Esophagus squamous epithelium (tissue), 4 donors: ENCODE data around the gene FAM20A.
A peak's percentile ranks its signal among the peaks of the same experiment; 100 is the strongest.

Source experiments
- POLR2A ChIP-seq, 4 donors: fragments of 450-650 bp; IDR thresholded peaks; one replicate each; pipeline ENCODE4 v1.6.1; 2017; ENCODE audit warnings: antibody characterized with exemption in 4 of 4, mild to moderate bottlenecking in 4 of 4, moderate library complexity in 3 of 4
- TF ChIP-seq, protein P1 (sequence below), 6 experiments: fragments of 450-650 bp in 4 of 6; fragments of 200-600 bp in 2 of 6; sonication (generic) in 2 of 6; IDR thresholded peaks; one replicate each; pipeline ENCODE4 v1.5.1; 2016 to 2019; ENCODE audit warnings: antibody characterized with exemption in 6 of 6, mild to moderate bottlenecking in 4 of 6, moderate library complexity in 4 of 6

DNA sequence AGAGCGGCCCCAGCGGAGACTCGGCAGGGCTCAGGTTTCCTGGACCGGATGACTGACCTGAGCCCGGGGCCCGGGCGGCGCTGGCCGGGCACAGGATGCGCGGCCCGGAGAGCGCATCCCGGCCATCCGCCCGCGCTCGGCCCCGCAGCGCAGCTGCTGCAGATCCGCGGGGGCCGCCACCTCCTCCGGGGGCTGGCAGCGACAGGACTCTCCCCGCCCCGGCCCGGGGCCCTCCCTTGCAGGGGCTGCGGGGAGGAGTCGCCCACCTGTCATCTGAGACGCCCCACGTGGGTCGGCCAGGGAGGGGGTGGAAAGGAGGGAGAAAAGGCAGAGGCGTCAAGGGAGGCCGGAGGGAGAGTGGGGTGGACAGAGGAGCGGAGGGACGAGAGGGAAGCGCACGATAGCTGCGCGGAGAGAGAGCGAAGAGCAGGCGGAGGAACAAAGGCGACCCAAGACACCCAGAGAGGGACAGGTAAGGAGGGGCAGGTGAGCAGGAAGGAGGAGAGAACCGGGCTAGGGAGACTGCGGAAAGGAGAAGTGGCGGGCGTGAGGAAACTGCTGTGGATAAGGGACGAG, 89.4 kb downstream of the FAM20A start:
- peak in 2 of 4 donors; percentile 26 to 50 for TF ChIP-seq POLR2A (IDR thresholded peaks at IDR 0.05)
- TF ChIP-seq, protein P1, sequence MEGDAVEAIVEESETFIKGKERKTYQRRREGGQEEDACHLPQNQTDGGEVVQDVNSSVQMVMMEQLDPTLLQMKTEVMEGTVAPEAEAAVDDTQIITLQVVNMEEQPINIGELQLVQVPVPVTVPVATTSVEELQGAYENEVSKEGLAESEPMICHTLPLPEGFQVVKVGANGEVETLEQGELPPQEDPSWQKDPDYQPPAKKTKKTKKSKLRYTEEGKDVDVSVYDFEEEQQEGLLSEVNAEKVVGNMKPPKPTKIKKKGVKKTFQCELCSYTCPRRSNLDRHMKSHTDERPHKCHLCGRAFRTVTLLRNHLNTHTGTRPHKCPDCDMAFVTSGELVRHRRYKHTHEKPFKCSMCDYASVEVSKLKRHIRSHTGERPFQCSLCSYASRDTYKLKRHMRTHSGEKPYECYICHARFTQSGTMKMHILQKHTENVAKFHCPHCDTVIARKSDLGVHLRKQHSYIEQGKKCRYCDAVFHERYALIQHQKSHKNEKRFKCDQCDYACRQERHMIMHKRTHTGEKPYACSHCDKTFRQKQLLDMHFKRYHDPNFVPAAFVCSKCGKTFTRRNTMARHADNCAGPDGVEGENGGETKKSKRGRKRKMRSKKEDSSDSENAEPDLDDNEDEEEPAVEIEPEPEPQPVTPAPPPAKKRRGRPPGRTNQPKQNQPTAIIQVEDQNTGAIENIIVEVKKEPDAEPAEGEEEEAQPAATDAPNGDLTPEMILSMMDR (IDR thresholded peaks at IDR 0.05), result peak in 1 of 6 experiments; percentile 25
